ENCODE measurements around the gene RNU1-3. TPM values are rescaled to one million over a fixed set of nuclear protein-coding genes. Genes with fewer than 3 reads are reported as not detected.
A peak's percentile ranks its signal among the peaks of the same experiment; 100 is the strongest.

The RNU1-3 gene
- total and polyA plus RNA-seq, 2 of the 8 experiments (the other 6 are each of a cell fraction or from before 2014, with no cell fraction given) = 145 to 1,303 TPM

GRCh38 chr1:16677552-16678431, 11.0 kb upstream of the RNU1-3 start:
- no peak overlapping the region for H2AK5ac ChIP-seq (ENCODE audit: low read depth, low read length)
- WGBS, 2 experiments (ENCODE audit: extremely low coverage in 1 of 2, insufficient coverage in 1 of 2, insufficient read length in 1 of 2, insufficient replicate concordance in 2 of 2, low coverage in 1 of 2, low lambda C conversion rate in 2 of 2, missing lambda C conversion rate in 1 of 2) = 73% methylated on average over 33 of the region's 34 CpGs; no CpG with 5 or more reads in 1 of the 2 experiments
- no peak for TF ChIP-seq SIN3A (conservative IDR thresholded peaks at IDR 0.05 in 1 of 2, IDR thresholded peaks at IDR 0.05 in 1 of 2; ENCODE audit: low read depth in 1 of 2, low read length in 2 of 2)
- TF ChIP-seq JUND (IDR thresholded peaks at IDR 0.05; ENCODE audit: low read length) = no peak
- no peak for TF ChIP-seq ZNF274 (IDR thresholded peaks at IDR 0.05; ENCODE audit: borderline replicate concordance, extremely low read depth, low read length)
- no peak for TF ChIP-seq EZH2 (IDR thresholded peaks at IDR 0.05; ENCODE audit: low read depth, low read length, severe bottlenecking)
- no peak for TF ChIP-seq BRCA1 (IDR thresholded peaks at IDR 0.05; ENCODE audit: low read depth, low read length)
- no peak for TF ChIP-seq KDM4A (IDR thresholded peaks at IDR 0.05; ENCODE audit: low read depth, low read length, severe bottlenecking)
- TF ChIP-seq GABPA (IDR thresholded peaks at IDR 0.05; ENCODE audit: borderline replicate concordance, insufficient read depth, low read length) = no peak
- TF ChIP-seq POLR2AphosphoS5 (IDR thresholded peaks at IDR 0.05; ENCODE audit: low read depth, low read length) = no peak
- peak; percentile 50; the same call in 1 of the 2 replicates for TF ChIP-seq TEAD4 (IDR thresholded peaks at IDR 0.05; ENCODE audit: low read depth, low read length)
- TF ChIP-seq HDAC2 (IDR thresholded peaks at IDR 0.05; ENCODE audit: borderline replicate concordance in 1 of 2, low read depth in 2 of 2, low read length in 2 of 2) = no peak
- no peak for TF ChIP-seq YY1 (IDR thresholded peaks at IDR 0.05; ENCODE audit: low read depth, low read length)
- no peak for TF ChIP-seq SRF (IDR thresholded peaks at IDR 0.05; ENCODE audit: low read depth, low read length)

More at GRCh38 chr1:16677552-16678431, 11.0 kb upstream of the RNU1-3 start:
- Histone ChIP-seq H4K20me1 (replicated peaks in 1 of 2; ENCODE audit: control insufficient read depth in 1 of 2, insufficient read depth in 2 of 2, low read length in 2 of 2) (no peaks in the 10 kb centered on the region), H3K79me2 (ENCODE audit: control insufficient read depth in 1 of 2, insufficient read depth in 2 of 2, low read length in 2 of 2) (no peaks in the 10 kb centered on the region), H3K14ac (ENCODE audit: insufficient read length) (no peak overlapping the region), H3K56ac (replicated peaks; ENCODE audit: insufficient read length, low read depth, low read length) (no peak overlapping the region), H2AFZ (ENCODE audit: low read length) (no peak overlapping the region), H3K23ac (ENCODE audit: insufficient read length) (no peak overlapping the region), H3K18ac (ENCODE audit: extremely low read depth, low read length) (no peak overlapping the region), H3K36me3 (ENCODE audit: control insufficient read depth in 2 of 4, insufficient read depth in 4 of 4, low read length in 3 of 4) (no peaks in the 10 kb centered on the region), H3K9me3 (ENCODE audit: insufficient read depth in 2 of 2, low read depth in 1 of 2, low read length in 1 of 2) (no peaks in the 10 kb centered on the region), H2BK120ac (replicated peaks; ENCODE audit: low read depth, low read length) (no peak overlapping the region), H3K27me3 (replicated peaks in 1 of 4; ENCODE audit: control insufficient read depth in 3 of 4, extremely low read depth in 1 of 4, insufficient read depth in 3 of 4, low read length in 3 of 4) (no peaks in the 10 kb centered on the region), H3K4me3 (ENCODE audit: extremely low read depth in 1 of 4, insufficient read depth in 2 of 4, low read depth in 3 of 4, low read length in 4 of 4) (no peak overlapping the region), H3K9ac (replicated peaks in 1 of 4; ENCODE audit: extremely low read depth in 1 of 4, low read depth in 3 of 4, low read length in 3 of 4) (no peak overlapping the region), H2BK20ac (ENCODE audit: low read length) (no peak overlapping the region), H2BK15ac (ENCODE audit: low read length) (no peak overlapping the region), H4K91ac (replicated peaks; ENCODE audit: insufficient read length, low read length) (no peak overlapping the region), H3K4ac (replicated peaks; ENCODE audit: insufficient read length, low read depth, low read length) (no peak overlapping the region), H3K4me2 (ENCODE audit: insufficient read depth in 1 of 2, low read depth in 2 of 2, low read length in 2 of 2) (peak overlapping the region in 1 of 2 experiments; percentile 25; a peak in 1 of 4 replicates), H4K5ac (ENCODE audit: insufficient read length, low read depth, low read length) (no peak overlapping the region), H3K23me2 (ENCODE audit: low read depth, low read length) (no peaks in the 10 kb centered on the region), H3K79me1 (ENCODE audit: low read depth, low read length) (no peaks in the 10 kb centered on the region), H4K8ac (ENCODE audit: extremely low read depth, insufficient read depth, low read length) (no peak overlapping the region; the same call in 1 of the 2 replicates), H3K4me1 (replicated peaks in 1 of 4; ENCODE audit: control insufficient read depth in 3 of 4, insufficient read depth in 4 of 4, low read length in 3 of 4) (peaks cover 0 to 2% (median 0%) of the 10 kb centered on the region in 4 experiments; a peak in 2 of 7 replicates), H2BK12ac (ENCODE audit: low read depth, low read length) (0 out of 2 replicates have a peak overlapping the region, but pooled peaks have one; percentile 5), H3K27ac (ENCODE audit: low read depth, low read length) (no peak overlapping the region), H2BK5ac (ENCODE audit: low read depth, low read length) (no peak overlapping the region)
- ChIA-PET POLR2A (ENCODE audit: partially characterized antibody) (no interaction called here), CTCF (ENCODE audit: partially characterized antibody) (no interaction called here)
- peak in 1 of 2 experiments; percentile 82 for DNase-seq (ENCODE audit: low read depth in 1 of 2, low spot score in 2 of 2)
- FAIRE-seq = no peak

All from H1 (cell line).